HCT116 (cell line): ENCODE results near the gene MSH2. TPM values are rescaled to one million over a fixed set of nuclear protein-coding genes. Genes with fewer than 3 reads are reported as not detected.

Experiments
- ATAC-seq: fragments of 200-7000 bp; cut with Tn5 transposase; 2 replicates; pipeline ENCODE4 v1.9.1; 2020; ENCODE audit warnings: mild to moderate bottlenecking, moderate library complexity
- BruUV-seq: library from RNA; stranded (reverse); fragments of 400-500 nt; replicated peaks from 2 replicates; lab custom pipeline; 2021; lab: Mats Ljungman, UMichigan
- CTCF ChIA-PET: fragments of 300-600 bp; sonication (Branson Sonifier 250); formaldehyde crosslinking; loops from one replicate; lab custom pipeline; 2021; ENCODE audit warnings: antibody characterized with exemption; lab: Charles Lee
- POLR2A ChIA-PET: fragments of 300-600, 350-600 bp; sonication (Branson Sonifier 250); formaldehyde crosslinking; loops from one replicate; lab custom pipeline; 2021; ENCODE audit warnings: antibody characterized with exemption; lab: Charles Lee
- RAD21 ChIA-PET, 2 experiments: fragments of 300-600 bp; sonication (Branson Sonifier 250); formaldehyde crosslinking; loops; one replicate each; lab custom pipeline; 2023; ENCODE audit warnings: low total read pairs in 2 of 2; ENCODE audit not compliant: uncharacterized antibody in 2 of 2, unreplicated experiment in 2 of 2, low non-redundant PET in 1 of 2; lab: Charles Lee
- DNase-seq: peaks from one replicate; pipeline ENCODE4 v3.0.0-alpha.2; 2010; ENCODE audit warnings: low read depth, low spot score
- H2AFZ ChIP-seq: fragments of 200-600 bp; shearing (Covaris generic), sonication (generic); 2 replicates; pipeline ENCODE4 v1.6.1; 2017; ENCODE audit warnings: low read depth, mixed run types, mixed read lengths, antibody characterized with exemption, low read length; ENCODE audit not compliant: poor library complexity, severe bottlenecking
- H3K27ac ChIP-seq: 2 replicates; pipeline ENCODE4 v1.5.1; 2012; ENCODE audit warnings: low read depth, low read length
- H3K27me3 ChIP-seq: fragments of 200-600 bp; sonication (generic); 2 replicates; pipeline ENCODE4 v1.6.1; 2016; ENCODE audit warnings: mixed run types, low read length, mixed read lengths; ENCODE audit not compliant: insufficient read depth
- H3K36me3 ChIP-seq, 2 experiments: fragments of 200-500 bp in 1 of 2; fragments of 200-600 bp in 1 of 2; sonication (Bioruptor generic) in 1 of 2; sonication (generic) in 1 of 2; 2 replicates each; pipeline versions ENCODE4 v1.5.1 to v1.6.1; 2014 to 2016; ENCODE audit warnings: low read length in 2 of 2, inconsistent platforms in 1 of 2, mixed read lengths in 1 of 2, mixed run types in 1 of 2; ENCODE audit not compliant: insufficient read depth in 2 of 2, control insufficient read depth in 1 of 2
- H3K4me1 ChIP-seq, 2 experiments: fragments of 200-600 bp in 1 of 2; sonication (generic) in 1 of 2; 2 replicates each; pipeline versions ENCODE4 v1.5.1 to v1.6.1; 2012 to 2017; ENCODE audit warnings: low read length in 2 of 2, inconsistent platforms in 1 of 2, mild to moderate bottlenecking in 1 of 2, mixed read lengths in 1 of 2, mixed run types in 1 of 2, moderate library complexity in 1 of 2; ENCODE audit not compliant: insufficient read depth in 2 of 2, control insufficient read depth in 1 of 2
- H3K4me2 ChIP-seq: fragments of 200-600 bp; sonication (generic); 2 replicates; pipeline ENCODE4 v1.6.1; 2017; ENCODE audit warnings: mixed run types, low read length, mixed read lengths
- H3K4me3 ChIP-seq, 2 experiments: fragments of 200-600 bp in 1 of 2; sonication (generic) in 1 of 2; replicated peaks in 1 of 2; 2 replicates each; pipeline ENCODE4 v1.5.1; 2011 to 2016; ENCODE audit warnings: low read length in 2 of 2, control low read depth in 1 of 2, low read depth in 1 of 2, mild to moderate bottlenecking in 1 of 2, mixed read lengths in 1 of 2, mixed run types in 1 of 2
- H3K79me2 ChIP-seq: fragments of 200-600 bp; sonication (generic); 2 replicates; pipeline ENCODE4 v1.6.1; 2017; ENCODE audit warnings: mild to moderate bottlenecking, mixed run types, low read length, moderate library complexity, mixed read lengths; ENCODE audit not compliant: insufficient read depth
- H3K9ac ChIP-seq: fragments of 200-600 bp; sonication (generic); 2 replicates; pipeline ENCODE4 v1.6.1; 2016; ENCODE audit warnings: low read length, mixed read lengths
- H3K9me2 ChIP-seq: fragments of 200-600 bp; sonication (generic), shearing (Covaris generic); 2 replicates; pipeline ENCODE4 v1.6.1; 2017; ENCODE audit warnings: mixed run types, mild to moderate bottlenecking, moderate library complexity; ENCODE audit not compliant: insufficient read depth
- H3K9me3 ChIP-seq, 2 experiments: fragments of 200-500 bp in 1 of 2; fragments of 200-600 bp in 1 of 2; sonication (Bioruptor generic) in 1 of 2; sonication (generic) in 1 of 2; 2 replicates each; pipeline ENCODE4 v1.6.1; 2014 to 2017; ENCODE audit warnings: low read length in 2 of 2, mixed read lengths in 2 of 2, inconsistent platforms in 1 of 2, low read depth in 1 of 2, mild to moderate bottlenecking in 1 of 2, mixed run types in 1 of 2, moderate library complexity in 1 of 2; ENCODE audit not compliant: control insufficient read depth in 1 of 2, insufficient read depth in 1 of 2
- H4K20me1 ChIP-seq: fragments of 200-600 bp; sonication (generic), shearing (Covaris generic); 2 replicates; pipeline ENCODE4 v1.6.1; 2017; ENCODE audit warnings: mixed run types, mild to moderate bottlenecking, moderate library complexity; ENCODE audit not compliant: insufficient read depth
- CBX3 ChIP-seq: IDR thresholded peaks from 2 replicates; pipeline ENCODE4 v1.6.1; 2012; ENCODE audit warnings: low read depth
- CEBPB ChIP-seq: IDR thresholded peaks from 2 replicates; pipeline ENCODE4 v1.6.1; 2012; ENCODE audit warnings: low read depth
- CTCF ChIP-seq, 3 experiments: fragments of 200-600 bp in 1 of 3; sonication (generic) in 1 of 3; IDR thresholded peaks in 2 of 3; conservative IDR thresholded peaks in 1 of 3; 2 replicates each; pipeline ENCODE4 v1.5.1; 2012 to 2017; ENCODE audit warnings: low read depth in 2 of 3, low read length in 2 of 3, antibody characterized with exemption in 1 of 3, borderline replicate concordance in 1 of 3, control low read depth in 1 of 3, mild to moderate bottlenecking in 1 of 3, mixed read lengths in 1 of 3, mixed run types in 1 of 3, moderate library complexity in 1 of 3; ENCODE audit not compliant: insufficient read depth in 1 of 3
- EGR1 ChIP-seq: IDR thresholded peaks from 2 replicates; pipeline ENCODE4 v1.6.1; 2012; ENCODE audit warnings: low read depth
- ELF1 ChIP-seq: IDR thresholded peaks from 2 replicates; pipeline ENCODE4 v1.6.1; 2012; ENCODE audit warnings: low read depth, borderline replicate concordance
- EZH2 ChIP-seq: fragments of 200-600 bp; sonication (generic); IDR thresholded peaks from 2 replicates; pipeline ENCODE4 v1.6.1; 2017; ENCODE audit warnings: antibody characterized with exemption, mixed run types
- EZH2phosphoT487 ChIP-seq: fragments of 200-600 bp; IDR thresholded peaks from 2 replicates; pipeline ENCODE4 v1.6.1; 2018; ENCODE audit warnings: antibody characterized with exemption, borderline replicate concordance
- FOSL1 ChIP-seq: IDR thresholded peaks from 2 replicates; pipeline ENCODE4 v1.6.1; 2012; ENCODE audit warnings: low read depth
- JUND ChIP-seq: IDR thresholded peaks from 2 replicates; pipeline ENCODE4 v1.6.1; 2012
- MAX ChIP-seq: IDR thresholded peaks from 2 replicates; pipeline ENCODE4 v1.6.1; 2012
- POLR2A ChIP-seq: IDR thresholded peaks from 2 replicates; pipeline ENCODE4 v1.7.0; 2011; ENCODE audit warnings: borderline replicate concordance; ENCODE audit not compliant: insufficient read depth, insufficient read length; ENCODE audit errors: extremely low read depth
- POLR2AphosphoS5 ChIP-seq: IDR thresholded peaks from 2 replicates; pipeline ENCODE4 v1.6.1; 2011; ENCODE audit warnings: mild to moderate bottlenecking, low read depth, low read length, moderate library complexity
- RAD21 ChIP-seq: IDR thresholded peaks from 2 replicates; pipeline ENCODE4 v1.6.1; 2012; ENCODE audit warnings: low read depth, mild to moderate bottlenecking
- REST ChIP-seq: IDR thresholded peaks from 2 replicates; pipeline ENCODE4 v1.6.1; 2012; ENCODE audit warnings: low read depth
- SIN3A ChIP-seq: IDR thresholded peaks from 2 replicates; pipeline ENCODE4 v1.6.1; 2012; ENCODE audit warnings: low read depth
- SP1 ChIP-seq: IDR thresholded peaks from 2 replicates; pipeline ENCODE4 v1.6.1; 2012; ENCODE audit warnings: low read depth
- SRF ChIP-seq: IDR thresholded peaks from 2 replicates; pipeline ENCODE4 v1.6.1; 2012; ENCODE audit warnings: low read depth
- ZFX ChIP-seq: fragments of 450-650 bp; IDR thresholded peaks from 2 replicates; pipeline ENCODE4 v1.6.1; 2017
- ZNF274 ChIP-seq: fragments of 200-500 bp; sonication (Bioruptor generic); IDR thresholded peaks from 2 replicates; pipeline ENCODE4 v1.6.1; 2014; ENCODE audit warnings: mild to moderate bottlenecking, low read depth, low read length, inconsistent platforms
- intact Hi-C: fragments of 100-400 bp; cut with micrococcal nuclease; formaldehyde crosslinking; loops from 2 replicates; pipeline ENCODE4 v1.10.0; 2022
- total RNA-seq: library from RNA; stranded (reverse); gene quantifications from one replicate; pipeline ENCODE4 v1.2.1, GENCODE V29; 2021; ENCODE audit not compliant: unreplicated experiment

The MSH2 gene
- total RNA-seq, 1 experiment from 2014 or later = 54.9 TPM

GRCh38 chr2:47484396-47484795 is 81.4 kb downstream of the MSH2 start:
- H3K79me2 ChIP-seq = no peaks in the 10 kb centered on the region
- no peaks in the 10 kb centered on the region for H3K9me2 ChIP-seq
- no peak overlapping the region for H3K27ac ChIP-seq
- RAD21 ChIA-PET = no interaction called here
- peaks cover 21 to 28% of the 10 kb centered on the region in 2 experiments for H3K4me1 ChIP-seq
- H3K4me3 ChIP-seq = no peak overlapping the region
- intact Hi-C loops = no loop called here
- no peak overlapping the region for H2AFZ ChIP-seq
- no peak overlapping the region for H3K4me2 ChIP-seq
- no TSS peak for BruUV-seq
- POLR2A ChIA-PET = no interaction called here
- no peaks in the 10 kb centered on the region for H3K27me3 ChIP-seq
- H3K9me3 ChIP-seq = no peaks in the 10 kb centered on the region
- H3K9ac ChIP-seq = no peak overlapping the region
- DNase-seq (no peak), ATAC-seq (no peak)
- CTCF ChIA-PET = interaction anchor here (1.0 kb wide), 1 partner anchor 26 kb away, joined by 3 read pairs; no protein-coding TSS in a partner anchor
- H3K36me3 ChIP-seq = peaks cover 0 to 13% of the 10 kb centered on the region in 2 experiments; a peak in 3 of 4 replicates
- no peaks in the 10 kb centered on the region for H4K20me1 ChIP-seq
- TF ChIP-seq SP1 = no peak

GRCh38 chr2:47485177-47485576 is 82.2 kb downstream of the MSH2 start:
- intact Hi-C loops = no loop called here
- Histone ChIP-seq H2AFZ (no peak overlapping the region), H3K36me3 (peaks cover 0 to 12% of the 10 kb centered on the region in 2 experiments; a peak in 2 of 4 replicates), H3K27ac (no peak overlapping the region), H3K9me3 (no peaks in the 10 kb centered on the region), H4K20me1 (no peaks in the 10 kb centered on the region), H3K4me2 (no peak overlapping the region), H3K4me1 (peaks cover 29 to 35% of the 10 kb centered on the region in 2 experiments), H3K9ac (no peak overlapping the region), H3K9me2 (no peaks in the 10 kb centered on the region), H3K27me3 (no peaks in the 10 kb centered on the region), H3K79me2 (no peaks in the 10 kb centered on the region), H3K4me3 (no peak overlapping the region)
- ChIA-PET RAD21 (no interaction called here), POLR2A (no interaction called here), CTCF (no interaction called here)
- no peak for DNase-seq
- no peak for ATAC-seq
- BruUV-seq = no TSS peak
- TF ChIP-seq ELF1 (no peak), ZNF274 (no peak), CEBPB (no peak), MAX (no peak), REST (no peak), POLR2A (no peak), RAD21 (no peak), EZH2phosphoT487 (no peak), JUND (no peak), ZFX (no peak), EGR1 (no peak), POLR2AphosphoS5 (no peak), SIN3A (no peak), FOSL1 (no peak), SRF (no peak), CBX3 (no peak), EZH2 (no peak), CTCF (IDR thresholded peaks at IDR 0.05 in 2 of 3, conservative IDR thresholded peaks at IDR 0.05 in 1 of 3; ENCODE audit: borderline replicate concordance in 1 of 3, insufficient read depth in 1 of 3, low read depth in 2 of 3, low read length in 2 of 3) (no peak)
